ENCODE measurements around the gene EFHB.

GRCh38 chr3:19934098-19934566 lies at the start of gene EFHB:
- no peak for TF ChIP-seq MTA2 (IDR thresholded peaks at IDR 0.05; ENCODE audit: low read depth)
- TF ChIP-seq RAD21 (IDR thresholded peaks at IDR 0.05; ENCODE audit: insufficient read depth, low read depth, low read length), result no peak
- no peak for TF ChIP-seq SP1 (IDR thresholded peaks at IDR 0.05; ENCODE audit: low read depth, low read length)
- no peak for TF ChIP-seq USF2 (IDR thresholded peaks at IDR 0.05; ENCODE audit: borderline replicate concordance, low read depth, low read length)
- TF ChIP-seq HCFC1 (IDR thresholded peaks at IDR 0.05; ENCODE audit: low read length), result no peak
- TF ChIP-seq POLR2A (IDR thresholded peaks at IDR 0.05; ENCODE audit: low read depth, low read length), result no peak
- no peak for TF ChIP-seq RELA (IDR thresholded peaks at IDR 0.05; ENCODE audit: borderline replicate concordance, partially characterized antibody)
- no peak for TF ChIP-seq SIN3A (IDR thresholded peaks at IDR 0.05; ENCODE audit: low read depth, low read length)
- no peak for TF ChIP-seq TAF1 (IDR thresholded peaks at IDR 0.05; ENCODE audit: borderline replicate concordance, low read depth, low read length)
- TF ChIP-seq JUND (IDR thresholded peaks at IDR 0.05; ENCODE audit: low read depth, low read length), result no peak
- no peak for TF ChIP-seq JUNB (IDR thresholded peaks at IDR 0.05)

Data from GM12878 (cell line).